OCI-LY3 (cell line): ENCODE data around the gene ESRRA.

Source experiments
- H2AFZ ChIP-seq: fragments of 200-600, 300-600 bp; shearing (Covaris generic); 2 replicates; pipeline ENCODE4 v1.6.0; 2014; ENCODE audit warnings: antibody characterized with exemption, low read depth, low read length
- H3K27ac ChIP-seq: fragments of 200-600, 300-600 bp; sonication (generic); 2 replicates; pipeline ENCODE4 v1.5.1; 2014; ENCODE audit warnings: mild to moderate bottlenecking, low read length, moderate library complexity, mixed read lengths
- H3K27me3 ChIP-seq: fragments of 200-600, 300-600 bp; sonication (generic); 2 replicates; pipeline ENCODE4 v1.6.1; 2014; ENCODE audit warnings: low read depth, low read length, mixed read lengths
- H3K36me3 ChIP-seq: fragments of 200-600, 300-600 bp; sonication (generic); replicated peaks from 2 replicates; pipeline ENCODE3; 2014; ENCODE audit warnings: low read depth, low read length, mixed read lengths
- H3K4me1 ChIP-seq: fragments of 300-600, 200-600 bp; sonication (generic); 2 replicates; pipeline ENCODE4 v1.6.1; 2014; ENCODE audit warnings: low read length, mixed read lengths
- H3K4me2 ChIP-seq: fragments of 200-600, 300-600 bp; sonication (generic); 2 replicates; pipeline ENCODE4 v1.6.1; 2014; ENCODE audit warnings: low read length, mixed read lengths
- H3K4me3 ChIP-seq: fragments of 300-600, 200-600 bp; sonication (generic); 2 replicates; pipeline ENCODE4 v1.5.1; 2014; ENCODE audit warnings: antibody characterized with exemption, mild to moderate bottlenecking, low read length, moderate library complexity
- H3K79me2 ChIP-seq: fragments of 300-600, 200-600 bp; shearing (Covaris generic); 2 replicates; pipeline ENCODE4 v1.6.1; 2014; ENCODE audit warnings: mild to moderate bottlenecking, low read length, mixed read lengths
- H3K9ac ChIP-seq: fragments of 300-600, 200-600 bp; shearing (Covaris generic); 2 replicates; pipeline ENCODE4 v1.6.0; 2014; ENCODE audit warnings: mild to moderate bottlenecking, low read length, moderate library complexity
- H3K9me3 ChIP-seq: fragments of 200-600, 300-600 bp; shearing (Covaris generic); 2 replicates; pipeline ENCODE4 v1.6.1; 2014; ENCODE audit warnings: low read length, mixed read lengths; ENCODE audit not compliant: insufficient read depth
- H4K20me1 ChIP-seq: fragments of 200-600, 300-600 bp; sonication (generic); 2 replicates; pipeline ENCODE4 v1.6.1; 2016; ENCODE audit warnings: low read length, mixed read lengths; ENCODE audit not compliant: insufficient read depth
- EZH2phosphoT487 ChIP-seq: fragments of 200-600 bp; shearing (Covaris generic); IDR thresholded peaks from 2 replicates; pipeline ENCODE4 v1.6.1; 2018; ENCODE audit warnings: antibody characterized with exemption, mixed run types, low read depth
- TF ChIP-seq, protein P1 (sequence below): fragments of 200-600, 300-600 bp; sonication (generic); IDR thresholded peaks from 2 replicates; pipeline ENCODE4 v1.5.1; 2014; ENCODE audit warnings: antibody characterized with exemption, low read length, low read depth

The ESRRA gene

DNA sequence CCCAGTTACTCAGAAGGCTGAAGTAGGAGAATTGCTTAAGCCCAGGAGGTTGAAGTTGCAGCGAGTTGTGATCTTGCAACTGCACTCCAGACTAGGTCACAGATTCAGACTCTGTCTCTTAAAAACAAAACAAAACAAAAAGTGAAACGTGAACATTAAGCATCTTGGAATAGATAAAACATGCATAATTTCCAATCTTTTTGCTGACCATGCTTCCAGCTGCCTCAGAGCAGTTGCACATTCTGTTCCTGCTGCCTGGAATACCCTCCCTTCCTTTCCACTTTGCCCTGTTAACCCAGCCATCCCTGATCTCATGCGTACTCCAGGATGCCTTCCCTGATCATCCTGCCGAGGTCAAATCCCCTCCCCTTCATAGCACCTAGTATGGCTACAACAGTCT, 34.0 kb downstream of the ESRRA start:
- H3K27ac ChIP-seq, result peak overlapping the region; percentile 85
- H3K4me2 ChIP-seq, result peak overlapping the region; percentile 97
- H3K4me1 ChIP-seq, result peaks cover 54% of the 10 kb centered on the region
- peak overlapping the region; percentile 83 for H3K4me3 ChIP-seq
- H4K20me1 ChIP-seq, result peaks cover 19% of the 10 kb centered on the region
- no peaks in the 10 kb centered on the region for H3K27me3 ChIP-seq
- TF ChIP-seq EZH2phosphoT487, result no peak
- TF ChIP-seq, protein P1, sequence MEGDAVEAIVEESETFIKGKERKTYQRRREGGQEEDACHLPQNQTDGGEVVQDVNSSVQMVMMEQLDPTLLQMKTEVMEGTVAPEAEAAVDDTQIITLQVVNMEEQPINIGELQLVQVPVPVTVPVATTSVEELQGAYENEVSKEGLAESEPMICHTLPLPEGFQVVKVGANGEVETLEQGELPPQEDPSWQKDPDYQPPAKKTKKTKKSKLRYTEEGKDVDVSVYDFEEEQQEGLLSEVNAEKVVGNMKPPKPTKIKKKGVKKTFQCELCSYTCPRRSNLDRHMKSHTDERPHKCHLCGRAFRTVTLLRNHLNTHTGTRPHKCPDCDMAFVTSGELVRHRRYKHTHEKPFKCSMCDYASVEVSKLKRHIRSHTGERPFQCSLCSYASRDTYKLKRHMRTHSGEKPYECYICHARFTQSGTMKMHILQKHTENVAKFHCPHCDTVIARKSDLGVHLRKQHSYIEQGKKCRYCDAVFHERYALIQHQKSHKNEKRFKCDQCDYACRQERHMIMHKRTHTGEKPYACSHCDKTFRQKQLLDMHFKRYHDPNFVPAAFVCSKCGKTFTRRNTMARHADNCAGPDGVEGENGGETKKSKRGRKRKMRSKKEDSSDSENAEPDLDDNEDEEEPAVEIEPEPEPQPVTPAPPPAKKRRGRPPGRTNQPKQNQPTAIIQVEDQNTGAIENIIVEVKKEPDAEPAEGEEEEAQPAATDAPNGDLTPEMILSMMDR, result no peak
- peaks cover 22% of the 10 kb centered on the region for H3K79me2 ChIP-seq
- no peaks in the 10 kb centered on the region for H3K9me3 ChIP-seq
- peak overlapping the region; percentile 97 for H3K9ac ChIP-seq
- H2AFZ ChIP-seq, result no peak overlapping the region
- H3K36me3 ChIP-seq, result peaks cover 48% of the 10 kb centered on the region

DNA sequence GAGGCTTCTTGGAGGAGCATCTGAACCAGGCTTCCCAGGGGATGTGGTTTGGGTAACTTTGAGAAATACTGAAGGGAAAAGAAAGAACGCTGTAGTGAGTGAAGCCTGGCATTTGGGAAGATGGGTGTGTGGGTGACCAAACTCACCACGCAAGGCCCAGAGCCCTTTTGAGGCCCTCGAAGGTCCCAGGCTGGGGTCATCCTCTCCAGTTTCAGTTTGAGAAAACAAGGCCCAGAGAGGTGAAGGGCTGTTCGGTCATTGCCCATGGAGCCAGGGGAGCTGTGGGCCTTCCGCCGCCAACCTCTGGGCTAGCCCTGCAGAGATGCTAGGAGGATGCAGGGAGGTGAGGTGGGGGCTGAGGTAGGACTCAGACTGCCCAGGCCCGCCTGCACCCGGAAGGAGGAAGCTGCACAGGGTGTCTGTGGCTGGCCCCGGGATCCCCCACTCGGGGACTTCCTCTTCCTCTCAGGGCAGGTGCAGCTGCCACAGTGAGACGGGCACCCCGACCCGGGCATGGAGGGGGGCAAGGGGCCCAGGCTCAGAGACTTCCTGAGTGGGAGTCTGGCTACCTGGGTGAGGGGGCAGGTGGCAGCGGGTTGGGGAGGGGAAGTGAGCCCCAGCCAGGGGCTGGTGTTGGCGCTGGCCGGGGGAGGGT, 34.6 kb downstream of the ESRRA start, which contains the start of gene CCDC88B:
Gene CCDC88B (plus strand): TSS at position 451 of the 655 bp plus-strand sequence. CDS start 63 bp downstream, at position 514.
- Histone ChIP-seq H3K4me1 (peaks cover 50% of the 10 kb centered on the region), H4K20me1 (peaks cover 16% of the 10 kb centered on the region), H3K4me2 (peak within 1 kb of the TSS; percentile 97), H3K9me3 (no peaks in the 10 kb centered on the region), H3K9ac (peak within 1 kb of the TSS; percentile 97), H3K27me3 (no peaks in the 10 kb centered on the region), H3K79me2 (peaks cover 22% of the 10 kb centered on the region), H3K4me3 (peak within 1 kb of the TSS; percentile 83), H2AFZ (no peak within 1 kb of the TSS), H3K27ac (peak within 1 kb of the TSS; percentile 85), H3K36me3 (peaks cover 49% of the 10 kb centered on the region)
- no peak for TF ChIP-seq EZH2phosphoT487
- TF ChIP-seq, protein P1, result no peak

DNA sequence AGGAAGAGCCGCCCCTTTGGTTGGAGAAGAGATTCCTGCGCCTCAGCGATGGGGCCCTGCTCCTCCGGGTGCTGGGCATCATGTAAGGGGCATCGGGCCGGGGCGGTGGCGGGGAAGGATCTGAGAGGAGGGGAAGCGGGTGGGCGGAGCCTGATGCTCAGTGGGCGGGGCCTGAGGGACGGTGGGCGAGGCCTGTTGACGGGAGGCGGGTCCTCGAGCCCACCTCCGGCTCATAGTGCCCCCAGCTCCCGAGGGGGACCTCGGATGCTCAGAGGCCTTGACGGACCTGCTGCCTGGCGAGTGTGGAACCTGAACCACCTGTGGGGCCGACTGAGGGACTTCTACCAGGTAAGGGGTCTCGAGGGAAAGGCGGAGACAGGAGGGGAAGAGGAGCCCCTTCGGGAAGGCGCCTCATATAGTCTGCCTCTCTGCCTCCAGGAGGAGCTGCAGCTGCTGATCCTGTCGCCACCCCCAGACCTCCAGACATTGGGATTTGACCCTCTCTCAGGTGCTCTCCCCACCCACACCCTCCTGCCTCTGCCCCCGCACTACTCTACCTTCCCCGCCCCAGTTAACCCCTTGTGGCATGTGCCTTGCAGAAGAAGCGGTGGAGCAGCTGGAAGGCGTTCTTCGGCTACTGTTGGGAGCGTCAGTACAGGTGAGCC, 35.5 kb downstream of the ESRRA start:
- H3K4me2 ChIP-seq, result peak overlapping the region; percentile 97

DNA sequence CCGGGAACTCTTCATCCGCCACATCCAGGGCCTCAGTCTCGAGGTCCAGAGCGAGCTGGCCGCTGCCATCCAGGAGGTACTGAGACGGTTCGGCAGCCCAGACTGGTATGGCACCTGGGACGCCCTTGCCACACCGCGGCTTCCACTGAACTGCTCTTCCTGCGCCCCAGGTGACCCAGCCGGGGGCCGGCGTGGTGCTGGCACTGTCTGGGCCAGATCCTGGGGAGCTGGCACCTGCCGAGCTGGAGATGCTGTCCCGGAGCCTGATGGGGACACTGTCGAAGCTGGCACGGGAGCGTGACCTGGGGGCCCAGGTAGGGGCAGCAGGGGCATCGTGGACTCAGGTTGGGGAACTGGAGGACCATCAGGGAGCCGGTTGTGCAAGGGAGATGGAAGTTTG, 36.1 kb downstream of the ESRRA start:
- peak overlapping the region; percentile 97 for H3K4me2 ChIP-seq
- H3K9ac ChIP-seq, result no peak overlapping the region
- no peaks in the 10 kb centered on the region for H3K9me3 ChIP-seq
- H4K20me1 ChIP-seq, result peaks cover 16% of the 10 kb centered on the region
- H3K36me3 ChIP-seq, result peaks cover 56% of the 10 kb centered on the region
- no peak overlapping the region for H3K27ac ChIP-seq
- no peaks in the 10 kb centered on the region for H3K27me3 ChIP-seq
- TF ChIP-seq EZH2phosphoT487, result no peak
- TF ChIP-seq, protein P1, result no peak
- H3K4me1 ChIP-seq, result peaks cover 37% of the 10 kb centered on the region
- H3K79me2 ChIP-seq, result peaks cover 22% of the 10 kb centered on the region
- H2AFZ ChIP-seq, result no peak overlapping the region
- H3K4me3 ChIP-seq, result peak overlapping the region; percentile 83; the same call in 1 of the 2 replicates

More for the DNA sequence above, 35.5 kb downstream of the ESRRA start:
- no peak overlapping the region for H2AFZ ChIP-seq
- H3K79me2 ChIP-seq, result peaks cover 22% of the 10 kb centered on the region
- TF ChIP-seq, protein P1, result no peak
- no peak for TF ChIP-seq EZH2phosphoT487
- peak overlapping the region; percentile 83 for H3K4me3 ChIP-seq
- H3K9me3 ChIP-seq, result no peaks in the 10 kb centered on the region
- peaks cover 16% of the 10 kb centered on the region for H4K20me1 ChIP-seq
- H3K27ac ChIP-seq, result peak overlapping the region; percentile 85
- H3K4me1 ChIP-seq, result peaks cover 42% of the 10 kb centered on the region
- peak overlapping the region; percentile 97 for H3K9ac ChIP-seq
- H3K27me3 ChIP-seq, result no peaks in the 10 kb centered on the region
- H3K36me3 ChIP-seq, result peaks cover 55% of the 10 kb centered on the region
